Ovary (tissue), 9 donors: ENCODE results near the gene THRA. TPM values are rescaled to one million over a fixed set of nuclear protein-coding genes. Genes with fewer than 3 reads are reported as not detected.

Source experiments
- DNase-seq, 5 donors: peaks; one replicate each; pipeline ENCODE4 v3.0.0-alpha.2; 2019 to 2020
- H3K27ac ChIP-seq, 2 donors: fragments of 200-600 bp; one replicate each; pipeline versions ENCODE4 v1.5.1 to v1.8.0; 2019 to 2022
- H3K27me3 ChIP-seq: fragments of 200-600 bp; one replicate; pipeline ENCODE4 v1.8.0; 2022
- H3K36me3 ChIP-seq: fragments of 200-600 bp; sonication (generic); one replicate; pipeline ENCODE4 v1.5.1; 2019
- H3K4me1 ChIP-seq: one replicate; pipeline ENCODE4 v1.8.1; 2013; ENCODE audit warnings: mild to moderate bottlenecking, moderate library complexity; ENCODE audit not compliant: insufficient read depth
- H3K4me3 ChIP-seq: fragments of 200-600 bp; sonication (generic); one replicate; pipeline ENCODE4 v1.5.1; 2017
- H3K9me3 ChIP-seq, 2 donors: fragments of 200-600 bp in 1 of 2; sonication (generic) in 1 of 2; one replicate each; pipeline versions ENCODE4 v1.5.1 to v1.8.1; 2013 to 2019; ENCODE audit warnings: mild to moderate bottlenecking in 1 of 2, moderate library complexity in 1 of 2
- EP300 ChIP-seq: sonication (generic); formaldehyde crosslinking; IDR thresholded peaks from one replicate; pipeline ENCODE4 v1.6.1; 2017; ENCODE audit warnings: antibody characterized with exemption
- POLR2A ChIP-seq: fragments of 450-650 bp; IDR thresholded peaks from one replicate; pipeline ENCODE4 v1.6.1; 2017; ENCODE audit warnings: antibody characterized with exemption, mild to moderate bottlenecking, moderate library complexity
- WGBS, 3 donors: extraction: QIAGEN DNeasy Blood & Tissue Kit in 1 of 3; methylation state at CpG; one replicate each; pipeline versions ENCODE4 v1.1.5 to v1.1.7; 2013 to 2017; 5-methylcytosine and 5-hydroxymethylcytosine counted together
- intact Hi-C, 4 donors: fragments of 100-400 bp; cut with DNase I; formaldehyde crosslinking; loops; one replicate each; pipeline versions ENCODE4 v1.11.0 to v1.15.1; 2022 to 2023
- polyA plus RNA-seq, 2 donors: library from polyadenylated mRNA; stranded (reverse); fragments of 200-250 nt in 1 of 2; fragments of 350-450 nt in 1 of 2; fragmentation: Illumina TruSeq in 1 of 2; extraction: RNeasy Lipid Tissue Mini Kit (QIAGEN cat#74804) in 1 of 2; gene quantifications; one replicate each; pipeline ENCODE4 v1.2.3, GENCODE V29; 2013 to 2014
- total RNA-seq, 7 donors: library from RNA; depleted of rRNA in 2 of 7; stranded (reverse); fragments of >200 nt in 2 of 7; fragmentation: NEBNext Ultra II Directional in 3 of 7; extraction: Animal tissue kit (Norgen Biotek cat#: 25700) in 3 of 7; gene quantifications; one replicate each; pipeline versions ENCODE4 v1.1.0 to v1.2.4, GENCODE V29; 2016 to 2023
- TF ChIP-seq, protein P1 (sequence below), 3 donors: fragments of 450-650 bp in 2 of 3; fragments of 200-600 bp in 1 of 3; IDR thresholded peaks; one replicate each; pipeline versions ENCODE4 v1.5.1 to v1.8.0; 2016 to 2022; ENCODE audit warnings: antibody characterized with exemption in 3 of 3, mild to moderate bottlenecking in 1 of 3
- donor health status: DM: no; HTN: no; CAD: no; lungs with moderate emphysema.
- donor health status: DM: no; HTN: no; CAD: no.
- donor health status: Bipolar disorder and iron deficiency.
- donor health status: DM: yes; HTN: yes; CAD: no.
- donor health status: DM: no; HTN: no; CAD: no.
- donor health status: DM: yes; HTN: yes; CAD: no.

Gene THRA
- total and polyA plus RNA-seq, 9 donors, result 51.4 to 129 (median 87.2) TPM

DNA sequence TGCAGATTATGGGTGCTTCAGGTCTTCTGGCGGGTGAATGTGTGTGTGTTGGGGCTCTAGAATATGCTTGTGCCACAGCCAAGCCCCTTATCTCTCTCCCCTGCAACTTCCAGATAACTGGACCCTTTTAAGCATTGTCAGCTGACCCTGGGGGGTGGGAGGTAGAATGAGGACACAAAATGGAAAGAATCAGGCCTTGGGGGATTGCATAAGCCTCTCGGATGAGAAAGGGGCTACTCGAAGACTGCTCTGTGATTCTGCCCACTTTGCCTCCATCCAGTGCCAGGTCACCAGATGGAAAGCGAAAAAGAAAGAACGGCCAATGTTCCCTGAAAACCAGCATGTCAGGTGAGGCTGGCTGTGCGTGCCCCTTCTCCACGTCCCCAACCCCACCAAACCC, 13.8 kb downstream of the THRA start:
- 63 to 66% (median 66%) methylated on average over 7 of the region's 7 CpGs for WGBS, 3 donors
- Histone ChIP-seq H3K36me3 (no peaks in the 10 kb centered on the region), H3K27ac (peak overlapping the region in 1 of 2 donors; percentile 30), H3K27me3 (no peaks in the 10 kb centered on the region), H3K9me3 (no peaks in the 10 kb centered on the region), H3K4me1 (peaks cover 31% of the 10 kb centered on the region), H3K4me3 (no peak overlapping the region)
- TF ChIP-seq, protein P1, sequence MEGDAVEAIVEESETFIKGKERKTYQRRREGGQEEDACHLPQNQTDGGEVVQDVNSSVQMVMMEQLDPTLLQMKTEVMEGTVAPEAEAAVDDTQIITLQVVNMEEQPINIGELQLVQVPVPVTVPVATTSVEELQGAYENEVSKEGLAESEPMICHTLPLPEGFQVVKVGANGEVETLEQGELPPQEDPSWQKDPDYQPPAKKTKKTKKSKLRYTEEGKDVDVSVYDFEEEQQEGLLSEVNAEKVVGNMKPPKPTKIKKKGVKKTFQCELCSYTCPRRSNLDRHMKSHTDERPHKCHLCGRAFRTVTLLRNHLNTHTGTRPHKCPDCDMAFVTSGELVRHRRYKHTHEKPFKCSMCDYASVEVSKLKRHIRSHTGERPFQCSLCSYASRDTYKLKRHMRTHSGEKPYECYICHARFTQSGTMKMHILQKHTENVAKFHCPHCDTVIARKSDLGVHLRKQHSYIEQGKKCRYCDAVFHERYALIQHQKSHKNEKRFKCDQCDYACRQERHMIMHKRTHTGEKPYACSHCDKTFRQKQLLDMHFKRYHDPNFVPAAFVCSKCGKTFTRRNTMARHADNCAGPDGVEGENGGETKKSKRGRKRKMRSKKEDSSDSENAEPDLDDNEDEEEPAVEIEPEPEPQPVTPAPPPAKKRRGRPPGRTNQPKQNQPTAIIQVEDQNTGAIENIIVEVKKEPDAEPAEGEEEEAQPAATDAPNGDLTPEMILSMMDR (IDR thresholded peaks at IDR 0.05), result no peak
- TF ChIP-seq POLR2A, result no peak
- intact Hi-C loops, result loop anchor here in 1 of 4 donors (2.0 kb wide), 1 partner anchor 54 kb away; no protein-coding TSS in a partner anchor
- no peak for DNase-seq

DNA sequence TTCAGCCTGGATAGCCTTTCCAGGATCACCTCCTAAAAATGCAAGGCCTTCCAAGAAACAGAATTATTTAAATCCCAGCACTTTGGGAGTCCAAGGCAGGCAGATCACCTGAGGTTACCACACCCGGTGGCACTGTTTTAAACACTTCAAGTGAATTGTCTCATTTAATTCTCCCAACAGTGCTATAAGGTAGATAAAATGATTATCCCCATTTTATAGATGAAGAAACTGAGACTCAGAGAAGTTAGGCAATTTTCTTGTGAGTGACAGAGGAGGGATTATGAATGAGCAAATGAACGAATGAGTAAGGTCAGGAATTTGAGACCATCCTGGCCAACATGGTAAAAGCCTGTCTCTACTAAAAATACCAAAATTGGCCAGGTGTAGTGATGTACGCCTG, 16.8 kb downstream of the THRA start:
- WGBS, 3 donors, result 85 to 87% (median 86%) methylated on average over 3 of the region's 3 CpGs
- Histone ChIP-seq H3K36me3 (peaks cover 2% of the 10 kb centered on the region), H3K27me3 (no peaks in the 10 kb centered on the region), H3K4me3 (no peak overlapping the region), H3K9me3 (no peaks in the 10 kb centered on the region), H3K27ac (no peak overlapping the region), H3K4me1 (peaks cover 14% of the 10 kb centered on the region)
- no peak for DNase-seq
- TF ChIP-seq, protein P1 (IDR thresholded peaks at IDR 0.05), result no peak
- TF ChIP-seq POLR2A, result no peak
- no peak for TF ChIP-seq EP300
- intact Hi-C loops, result no loop called here

GRCh38 chr17:40084477-40084876, 21.7 kb downstream of the THRA start:
- Histone ChIP-seq H3K36me3 (peaks cover 4% of the 10 kb centered on the region), H3K27ac (no peak overlapping the region), H3K4me3 (no peak overlapping the region), H3K27me3 (no peaks in the 10 kb centered on the region), H3K9me3 (no peaks in the 10 kb centered on the region), H3K4me1 (no peaks in the 10 kb centered on the region)
- no peak for DNase-seq
- TF ChIP-seq EP300 (no peak), POLR2A (no peak)
- TF ChIP-seq, protein P1 (IDR thresholded peaks at IDR 0.05), result no peak
- intact Hi-C loops, result no loop called here
- 87 to 91% (median 88%) methylated on average over 14 of the region's 14 CpGs for WGBS, 3 donors

- H3K4me1 ChIP-seq, result no peaks in the 10 kb centered on the region
- DNase-seq, result peak; percentile 43 to 74 (median 68)
- H3K36me3 ChIP-seq, result peaks cover 4% of the 10 kb centered on the region
- H3K4me3 ChIP-seq, result no peak overlapping the region
- no peaks in the 10 kb centered on the region for H3K9me3 ChIP-seq
- 49 to 58% (median 57%) methylated on average over 17 of the region's 17 CpGs for WGBS, 3 donors
- no peaks in the 10 kb centered on the region for H3K27me3 ChIP-seq
- H3K27ac ChIP-seq, result peak overlapping the region in 1 of 2 donors; percentile 25
- TF ChIP-seq POLR2A (no peak), EP300 (no peak)
- TF ChIP-seq, protein P1 (IDR thresholded peaks at IDR 0.05), result peak; percentile 41 to 67 (median 67)
- intact Hi-C loops, result no loop called here
These were observed 23.6 kb downstream of the THRA start for GRCh38 chr17:40086150-40087044.
